ENCODE measurements around the gene GBA2.

Gene GBA2

GRCh38 chr9:35748858-35749514 lies at the start of gene GBA2, which contains the start of gene RGP1:
Gene GBA2 (minus strand): TSS chr9:35749228. CDS start chr9:35748704, 524 bp downstream.
Gene RGP1 (plus strand): TSS chr9:35749287. CDS start chr9:35749756, 469 bp downstream.
- no peak for DNase-seq (ENCODE audit: low read depth)

GRCh38 chr9:35797311-35798109 lies 48.5 kb upstream of the GBA2 start:
- no peak for DNase-seq (ENCODE audit: low read depth)

- no peak for DNase-seq (ENCODE audit: low read depth)
Measured at GRCh38 chr9:35795695-35796094, 46.7 kb upstream of the GBA2 start.

GRCh38 chr9:35793461-35793860 lies 44.4 kb upstream of the GBA2 start:
- no peak for DNase-seq (ENCODE audit: low read depth)

- no peak for DNase-seq (ENCODE audit: low read depth)
Measured at GRCh38 chr9:35792826-35793225, 43.8 kb upstream of the GBA2 start.

- no peak for DNase-seq (ENCODE audit: low read depth)
Measured at GRCh38 chr9:35792024-35792813, 43.2 kb upstream of the GBA2 start.

- DNase-seq (ENCODE audit: low read depth), result no peak
Measured at GRCh38 chr9:35791297-35791921, 42.4 kb upstream of the GBA2 start, which contains the start of gene NPR2. Gene NPR2 (plus strand): TSS chr9:35791591. CDS start chr9:35792409, 818 bp downstream.

- peak; percentile 30 for DNase-seq (ENCODE audit: low read depth)
Measured at GRCh38 chr9:35790385-35791296, 41.6 kb upstream of the GBA2 start.

GRCh38 chr9:35790025-35790384 lies 41.0 kb upstream of the GBA2 start:
- DNase-seq (ENCODE audit: low read depth), result no peak

GRCh38 chr9:35789541-35789940 lies 40.5 kb upstream of the GBA2 start:
- no peak for DNase-seq (ENCODE audit: low read depth)

- no peak for DNase-seq (ENCODE audit: low read depth)
Measured at GRCh38 chr9:35783418-35783817, 34.4 kb upstream of the GBA2 start.

GRCh38 chr9:35781066-35781465 lies 32.0 kb upstream of the GBA2 start:
- DNase-seq (ENCODE audit: low read depth), result no peak

GRCh38 chr9:35778496-35778895 lies 29.5 kb upstream of the GBA2 start:
- DNase-seq (ENCODE audit: low read depth), result no peak

GRCh38 chr9:35776018-35776417 lies 27.0 kb upstream of the GBA2 start:
- DNase-seq (ENCODE audit: low read depth), result no peak

GRCh38 chr9:35774907-35775635 lies 26.0 kb upstream of the GBA2 start:
- no peak for DNase-seq (ENCODE audit: low read depth)

- DNase-seq (ENCODE audit: low read depth), result no peak
Measured at GRCh38 chr9:35771943-35772342, 22.9 kb upstream of the GBA2 start.

GRCh38 chr9:35771534-35771933 lies 22.5 kb upstream of the GBA2 start:
- DNase-seq (ENCODE audit: low read depth), result no peak

- DNase-seq (ENCODE audit: low read depth), result no peak
Measured at GRCh38 chr9:35771075-35771433, 22.0 kb upstream of the GBA2 start.

- DNase-seq (ENCODE audit: low read depth), result no peak
Measured at GRCh38 chr9:35769763-35770162, 20.7 kb upstream of the GBA2 start.

GRCh38 chr9:35767458-35767857 lies 18.4 kb upstream of the GBA2 start:
- no peak for DNase-seq (ENCODE audit: low read depth)
